Activated CD4-positive, alpha-beta T cell treated with anti-CD3 and anti-CD28 coated beads, Interleukin-2, amount 50 U/mL, for 16 hours (primary cell): Measurements from ENCODE around the gene ACIN1.

Source experiments
- DNase-seq: peaks from one replicate; pipeline ENCODE4 v3.0.0-alpha.2; 2020

ACIN1 gene

GRCh38 chr14:23009939-23010726, 84.8 kb downstream of the ACIN1 start, which contains the start of gene C14orf93:
C14orf93 (minus strand) TSS chr14:23010143; CDS start chr14:22999023, 11,120 bp downstream.
- DNase-seq: peak; percentile 84

GRCh38 chr14:23009483-23009938, 85.4 kb downstream of the ACIN1 start:
- DNase-seq: no peak

- DNase-seq: no peak
These were observed 86.1 kb downstream of the ACIN1 start for GRCh38 chr14:23008831-23009230.
